Measurements from ENCODE around the gene CELF3. TPM values are rescaled to one million over a fixed set of nuclear protein-coding genes. Genes with fewer than 3 reads are reported as not detected.

CELF3 gene
- total and polyA plus RNA-seq, 2 of the 4 experiments (the other 2 are of a cell fraction): not detected

DNA sequence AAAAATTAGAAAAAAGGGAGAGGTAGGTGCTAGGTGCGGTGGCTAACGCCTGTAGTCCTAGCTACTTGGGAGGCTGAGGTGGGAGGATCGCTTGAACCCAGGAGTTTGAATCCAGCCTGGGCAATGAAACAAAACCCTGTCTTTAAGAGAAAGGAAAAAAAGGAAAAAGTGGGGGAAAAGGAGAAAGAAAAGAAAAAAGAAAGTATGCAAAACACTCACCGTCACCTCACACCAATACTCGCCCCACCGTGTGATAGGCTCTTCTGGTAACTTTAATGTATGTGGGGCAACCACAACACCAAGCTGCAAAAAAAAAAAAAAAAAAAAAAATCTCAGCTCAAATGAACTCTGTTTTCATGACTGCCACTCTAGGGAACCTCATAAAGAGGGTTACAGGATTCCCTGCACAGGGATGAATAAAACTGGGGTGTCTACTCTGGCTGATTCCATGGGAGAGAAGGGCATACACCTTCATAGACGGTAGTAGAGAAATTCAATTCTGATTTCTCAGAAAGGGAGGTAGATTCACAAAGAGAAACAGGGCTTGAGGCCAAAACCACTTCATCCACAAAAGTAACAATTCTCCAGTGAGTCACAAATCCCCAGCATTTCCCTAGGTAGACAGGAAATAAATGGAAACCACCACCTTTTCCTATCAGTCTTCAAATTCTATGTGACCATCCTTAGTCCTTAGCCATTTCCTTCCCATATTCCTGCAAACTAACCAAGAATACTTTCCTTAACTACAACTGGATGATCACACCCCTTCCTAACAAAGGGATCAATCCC, 44.2 kb upstream of the CELF3 start (continued):
- TF ChIP-seq ELK1 (IDR thresholded peaks at IDR 0.05; ENCODE audit: borderline replicate concordance, low read depth, low read length): no peak

DNA sequence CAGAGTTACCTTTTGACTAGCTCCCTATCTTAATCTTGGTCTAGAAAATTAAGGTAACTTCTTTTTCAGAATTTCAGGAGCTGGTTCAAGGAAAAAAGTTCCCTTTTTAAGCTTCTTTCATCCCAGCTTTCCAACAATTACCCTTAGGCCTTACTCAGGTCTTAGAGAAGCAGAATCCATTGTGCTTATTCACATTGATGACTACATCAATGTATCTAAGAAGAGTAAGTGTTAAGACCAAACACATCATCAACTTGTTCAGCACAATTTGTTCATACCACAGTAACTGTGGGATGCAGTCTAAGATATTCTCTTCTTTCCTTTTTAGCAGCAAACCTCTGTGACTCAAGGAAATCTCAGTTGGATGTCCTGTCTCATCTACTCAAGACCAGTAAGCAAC, 42.6 kb upstream of the CELF3 start:
- dilution Hi-C loops (cut with HindIII; ENCODE audit: low sequenced_read_pairs, unreplicated experiment) (no loop called here), in situ Hi-C loops (cut with MboI; ENCODE audit: low sequenced_read_pairs) (no loop called here)

More for the DNA sequence above, 42.6 kb upstream of the CELF3 start:
- Histone ChIP-seq H3K27me3 (ENCODE audit: control insufficient read depth, insufficient read depth, low read length) (no peaks in the 10 kb centered on the region), H2BK15ac (ENCODE audit: low read depth, low read length) (no peak overlapping the region), H3K56ac (ENCODE audit: extremely low read depth, insufficient read depth, low read length) (no peak overlapping the region), H3K14ac (replicated peaks; ENCODE audit: low read depth, low read length) (no peak overlapping the region), H2AK9ac (replicated peaks; ENCODE audit: low read depth, low read length, poor library complexity) (no peak overlapping the region), H3K9me1 (ENCODE audit: insufficient read depth, low read length) (peaks cover 9% of the 10 kb centered on the region), H3K36me3 (ENCODE audit: control insufficient read depth, insufficient read depth, low read length) (peaks cover 22% of the 10 kb centered on the region), H3K4me3 (ENCODE audit: insufficient read depth, low read depth, low read length) (no peak overlapping the region), H2BK5ac (ENCODE audit: low read depth, low read length, poor library complexity, severe bottlenecking) (no peak overlapping the region), H3K27ac (ENCODE audit: insufficient read depth, low read length) (no peak overlapping the region), H3K23ac (ENCODE audit: low read depth, low read length) (no peak overlapping the region), H3K79me1 (ENCODE audit: low read depth in 1 of 2, low read length in 2 of 2) (peaks cover 5 to 32% of the 10 kb centered on the region in 2 experiments), H3K18ac (ENCODE audit: low read depth, low read length) (no peak overlapping the region), H4K20me1 (ENCODE audit: insufficient read depth, low read length) (no peaks in the 10 kb centered on the region), H4K8ac (ENCODE audit: low read depth in 2 of 2, low read length in 2 of 2) (no peak overlapping the region), H2AFZ (replicated peaks; ENCODE audit: low read length, poor library complexity) (no peak overlapping the region), H3K9ac (ENCODE audit: low read depth, low read length) (no peak overlapping the region), H3K4ac (ENCODE audit: low read depth, low read length) (no peak overlapping the region), H2BK20ac (ENCODE audit: low read depth, low read length) (no peak overlapping the region), H4K5ac (ENCODE audit: low read depth, low read length) (no peak overlapping the region), H3K4me2 (ENCODE audit: low read depth, low read length) (no peak overlapping the region), H2AK5ac (ENCODE audit: low read depth, low read length) (no peak overlapping the region), H3K4me1 (ENCODE audit: control insufficient read depth, insufficient read depth, low read length) (peaks cover 3% of the 10 kb centered on the region; the same call in 1 of the 2 replicates), H2BK120ac (ENCODE audit: low read depth, low read length) (no peak overlapping the region), H3K9me3 (ENCODE audit: control insufficient read depth, insufficient read depth, low read length) (no peaks in the 10 kb centered on the region), H4K91ac (ENCODE audit: insufficient read depth, low read depth, low read length) (no peak overlapping the region)
- ChIA-PET CTCF (no interaction called here), POLR2A (ENCODE audit: unreplicated experiment) (interaction anchor here (0.7 kb wide), 1 partner anchor 10 kb away, joined by 12 read pairs; no protein-coding TSS in a partner anchor)
- no peak for ATAC-seq (ENCODE audit: low read depth)
- TF ChIP-seq BHLHE40 (IDR thresholded peaks at IDR 0.05; ENCODE audit: low read depth, low read length) (no peak), RFX5 (IDR thresholded peaks at IDR 0.05; ENCODE audit: low read depth, low read length) (no peak), CHD1 (IDR thresholded peaks at IDR 0.05; ENCODE audit: low read depth, low read length) (no peak), NFE2L2 (IDR thresholded peaks at IDR 0.05; ENCODE audit: low read depth, low read length) (no peak), SMC3 (IDR thresholded peaks at IDR 0.05; ENCODE audit: low read depth, low read length) (no peak), CEBPB (IDR thresholded peaks at IDR 0.05; ENCODE audit: low read depth, low read length) (no peak), MXI1 (IDR thresholded peaks at IDR 0.05; ENCODE audit: borderline replicate concordance, low read depth, low read length) (no peak), MAFK (IDR thresholded peaks at IDR 0.05; ENCODE audit: low read depth, low read length) (no peak)
- intact Hi-C loops (cut with micrococcal nuclease): no loop called here
- peak; percentile 25 for DNase-seq
- no TSS peak for BruUV-seq (replicated peaks)
